GM23248 (cell line): Measurements from ENCODE around the gene NLRP4.

Source experiments
- EZH2 ChIP-seq: fragments of 200-600 bp; sonication (generic); IDR thresholded peaks from 2 replicates; pipeline ENCODE4 v1.6.1; 2018; ENCODE audit warnings: antibody characterized with exemption, mild to moderate bottlenecking; ENCODE audit not compliant: insufficient read depth, poor library complexity, severe bottlenecking
- EZH2phosphoT487 ChIP-seq: fragments of 200-600 bp; sonication (generic); IDR thresholded peaks from 2 replicates; pipeline ENCODE4 v1.6.1; 2018; ENCODE audit warnings: antibody characterized with exemption, moderate library complexity, mild to moderate bottlenecking, low read depth; ENCODE audit not compliant: insufficient read depth

GRCh38 chr19:55909801-55910200 lies 73.5 kb downstream of the NLRP4 start:
- TF ChIP-seq EZH2 (no peak), EZH2phosphoT487 (no peak)
